Measurements from ENCODE around the gene FOXL3.

The FOXL3 gene

DNA sequence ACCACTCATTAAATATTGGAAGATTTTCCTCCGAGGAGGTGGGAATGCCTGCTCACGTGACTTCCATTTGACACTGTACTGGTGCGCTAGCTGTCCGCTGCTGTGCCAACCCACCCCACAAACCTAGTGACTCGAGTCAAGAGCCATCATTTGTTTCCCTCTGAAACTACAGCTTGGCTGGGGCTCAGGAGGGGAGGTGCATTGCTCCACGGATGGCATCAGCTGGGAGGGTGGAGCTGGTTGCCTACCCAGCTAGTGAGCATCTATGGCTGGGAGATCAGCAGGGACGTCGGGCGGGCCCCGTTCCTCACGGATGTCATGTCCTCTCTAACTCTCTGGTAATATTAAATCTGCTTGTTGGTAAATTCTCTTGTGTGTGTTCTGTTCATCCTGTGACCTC is 9.5 kb upstream of the FOXL3 start:
- in situ Hi-C loops (cut with HindIII; ENCODE audit: low sequenced_read_pairs): no loop called here
- TF ChIP-seq, protein P1, sequence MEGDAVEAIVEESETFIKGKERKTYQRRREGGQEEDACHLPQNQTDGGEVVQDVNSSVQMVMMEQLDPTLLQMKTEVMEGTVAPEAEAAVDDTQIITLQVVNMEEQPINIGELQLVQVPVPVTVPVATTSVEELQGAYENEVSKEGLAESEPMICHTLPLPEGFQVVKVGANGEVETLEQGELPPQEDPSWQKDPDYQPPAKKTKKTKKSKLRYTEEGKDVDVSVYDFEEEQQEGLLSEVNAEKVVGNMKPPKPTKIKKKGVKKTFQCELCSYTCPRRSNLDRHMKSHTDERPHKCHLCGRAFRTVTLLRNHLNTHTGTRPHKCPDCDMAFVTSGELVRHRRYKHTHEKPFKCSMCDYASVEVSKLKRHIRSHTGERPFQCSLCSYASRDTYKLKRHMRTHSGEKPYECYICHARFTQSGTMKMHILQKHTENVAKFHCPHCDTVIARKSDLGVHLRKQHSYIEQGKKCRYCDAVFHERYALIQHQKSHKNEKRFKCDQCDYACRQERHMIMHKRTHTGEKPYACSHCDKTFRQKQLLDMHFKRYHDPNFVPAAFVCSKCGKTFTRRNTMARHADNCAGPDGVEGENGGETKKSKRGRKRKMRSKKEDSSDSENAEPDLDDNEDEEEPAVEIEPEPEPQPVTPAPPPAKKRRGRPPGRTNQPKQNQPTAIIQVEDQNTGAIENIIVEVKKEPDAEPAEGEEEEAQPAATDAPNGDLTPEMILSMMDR (IDR thresholded peaks at IDR 0.05; ENCODE audit: low read depth, low read length): no peak
- DNase-seq (ENCODE audit: low read depth, low spot score): no peak
- H3K4me3 ChIP-seq (ENCODE audit: low read depth, low read length): no peak overlapping the region

DNA sequence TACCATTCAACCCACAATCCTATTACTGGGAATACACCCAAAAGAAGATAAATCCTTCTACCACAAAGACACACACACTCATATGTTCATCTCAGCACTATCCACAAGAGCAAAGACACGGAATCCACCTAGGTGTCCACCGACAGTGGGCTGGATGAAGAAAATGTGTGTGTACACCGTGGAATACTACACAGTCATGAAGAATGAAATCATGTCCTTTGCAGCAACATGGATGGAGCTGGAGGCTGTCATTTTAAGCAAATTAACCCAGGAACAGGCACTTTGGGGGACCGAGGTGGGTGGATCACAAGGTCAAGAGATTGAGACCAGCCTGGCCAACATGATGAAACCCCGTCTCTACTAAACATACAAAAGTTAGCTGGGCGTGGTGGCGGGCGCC is 8.3 kb upstream of the FOXL3 start:
- in situ Hi-C loops (cut with HindIII; ENCODE audit: low sequenced_read_pairs): no loop called here
- no peak overlapping the region for H3K4me3 ChIP-seq (ENCODE audit: low read depth, low read length)
- DNase-seq (ENCODE audit: low read depth, low spot score): no peak
- TF ChIP-seq, protein P1 (IDR thresholded peaks at IDR 0.05; ENCODE audit: low read depth, low read length): no peak

DNA sequence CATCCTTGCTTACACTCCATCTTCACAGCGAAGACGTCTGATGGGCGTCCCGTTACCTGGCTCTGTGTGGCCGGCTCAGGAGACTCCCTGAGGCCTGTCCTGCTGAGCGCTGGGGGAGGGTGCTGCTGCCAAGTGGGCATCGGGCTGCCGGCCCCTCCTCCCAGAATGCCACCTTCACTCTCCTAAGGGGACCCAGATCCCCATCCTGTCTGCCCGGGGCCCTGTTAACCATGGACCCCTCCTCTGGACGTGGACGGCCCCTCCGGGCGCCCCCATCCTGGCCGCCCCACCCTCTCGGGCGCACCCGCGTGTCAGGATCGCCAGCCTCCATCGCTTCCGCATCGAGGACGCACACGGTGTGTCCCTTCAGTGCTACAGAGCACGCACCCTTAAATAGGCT is 7.3 kb upstream of the FOXL3 start:
- in situ Hi-C loops (cut with HindIII; ENCODE audit: low sequenced_read_pairs): no loop called here
- TF ChIP-seq, protein P1 (IDR thresholded peaks at IDR 0.05; ENCODE audit: low read depth, low read length): no peak
- DNase-seq (ENCODE audit: low read depth, low spot score): no peak
- no peak overlapping the region for H3K4me3 ChIP-seq (ENCODE audit: low read depth, low read length)

DNA sequence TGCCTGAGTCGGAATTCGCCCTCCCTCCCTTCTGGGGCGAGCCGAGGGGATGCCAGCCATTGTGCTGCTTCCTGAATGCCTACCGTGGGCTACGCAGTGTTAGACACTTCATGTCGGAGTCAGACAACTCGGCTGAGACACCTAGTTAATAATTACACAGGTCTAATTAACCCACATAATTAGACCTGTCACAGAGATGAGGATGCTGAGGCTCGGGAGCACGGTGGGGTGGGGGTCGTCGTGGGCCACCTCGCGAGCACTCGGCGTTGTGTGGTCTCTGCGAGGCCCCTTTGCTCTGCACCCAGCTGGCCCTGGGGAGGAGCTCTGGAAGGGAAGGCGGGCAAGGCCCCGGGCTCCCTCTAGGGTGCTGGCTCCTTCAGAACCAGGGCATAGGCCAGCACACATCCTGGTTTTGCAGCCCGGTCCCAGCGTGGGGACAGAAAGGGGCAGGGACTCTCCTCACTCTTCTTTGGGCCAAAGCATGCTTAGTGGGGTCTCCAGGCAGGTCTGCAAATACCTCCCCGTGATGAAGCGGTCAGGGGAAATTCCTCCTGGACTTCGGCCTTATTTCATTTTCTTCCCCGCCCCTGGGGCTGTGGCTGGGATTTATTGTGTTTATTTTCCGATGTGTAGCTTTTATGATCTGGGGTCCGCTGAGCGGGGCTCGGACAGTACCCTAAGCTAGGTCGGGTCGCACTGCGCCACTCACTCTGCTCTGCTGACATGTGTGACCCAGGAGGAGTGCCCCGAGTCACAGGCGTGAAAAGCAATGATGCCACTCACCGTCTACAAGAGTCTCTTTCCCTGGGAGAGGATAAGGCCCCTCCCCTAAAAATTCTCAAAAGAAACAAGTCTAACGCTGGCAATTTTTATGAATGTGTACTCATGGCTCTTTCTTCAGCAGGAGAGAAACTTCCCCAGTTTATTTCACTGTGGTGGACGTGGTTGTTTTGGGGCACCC is 4.9 kb upstream of the FOXL3 start:
- in situ Hi-C loops (cut with HindIII; ENCODE audit: low sequenced_read_pairs): no loop called here
- TF ChIP-seq, protein P1 (IDR thresholded peaks at IDR 0.05; ENCODE audit: low read depth, low read length): no peak

DNA sequence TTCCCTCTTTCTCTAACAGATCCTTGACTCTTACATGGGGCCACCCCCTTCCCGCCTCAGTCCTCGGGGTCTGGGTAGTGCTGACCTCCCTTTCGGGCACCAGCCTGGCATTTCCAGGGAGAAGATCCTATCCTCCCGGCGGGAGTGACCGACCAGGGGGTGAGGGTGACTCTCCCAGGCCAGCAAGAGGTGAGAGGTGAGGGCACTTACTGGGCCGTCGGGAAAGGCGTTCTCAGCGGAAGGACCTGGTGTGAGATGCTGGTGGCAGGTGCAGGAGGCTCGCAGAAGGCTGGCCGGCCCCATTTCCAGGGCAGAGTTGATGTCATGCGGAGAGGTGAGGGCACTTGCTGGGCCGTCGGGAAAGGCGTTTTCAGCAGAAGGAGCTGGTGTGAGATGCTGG is 4.2 kb upstream of the FOXL3 start:
- TF ChIP-seq, protein P1 (IDR thresholded peaks at IDR 0.05; ENCODE audit: low read depth, low read length): no peak
- no peak for DNase-seq (ENCODE audit: low read depth, low spot score)
- in situ Hi-C loops (cut with HindIII; ENCODE audit: low sequenced_read_pairs): no loop called here
- H3K4me3 ChIP-seq (ENCODE audit: low read depth, low read length): no peak overlapping the region

More for the DNA sequence above, 4.9 kb upstream of the FOXL3 start:
- H3K4me3 ChIP-seq (ENCODE audit: low read depth, low read length): no peak overlapping the region
- DNase-seq (ENCODE audit: low read depth, low spot score): no peak

DNA sequence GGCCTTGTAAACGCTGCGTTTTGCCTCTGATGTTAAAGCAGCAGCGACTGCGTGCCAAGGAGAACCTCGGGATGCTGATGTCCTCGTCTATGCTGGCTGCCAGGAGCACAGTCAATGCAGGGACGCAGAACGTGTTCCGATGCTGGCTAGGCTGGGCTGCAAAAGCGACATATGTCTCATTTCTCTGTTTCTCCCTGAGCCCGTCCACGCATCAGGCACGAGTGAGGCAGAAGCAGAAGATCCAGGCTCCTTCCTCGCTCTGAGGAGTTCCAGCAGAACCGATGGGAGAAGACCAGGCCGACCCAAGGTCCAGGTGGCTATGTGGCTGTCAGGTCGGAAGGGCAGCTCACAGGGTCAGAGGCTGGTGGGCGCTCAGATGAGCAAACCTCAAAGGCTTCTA is 3.7 kb upstream of the FOXL3 start:
- DNase-seq (ENCODE audit: low read depth, low spot score): no peak
- in situ Hi-C loops (cut with HindIII; ENCODE audit: low sequenced_read_pairs): no loop called here
- TF ChIP-seq, protein P1 (IDR thresholded peaks at IDR 0.05; ENCODE audit: low read depth, low read length): no peak
- H3K4me3 ChIP-seq (ENCODE audit: low read depth, low read length): no peak overlapping the region

Measured in astrocyte of the spinal cord (primary cell).